ENCODE data around the gene FPGS. TPM values are rescaled to one million over a fixed set of nuclear protein-coding genes. Genes with fewer than 3 reads are reported as not detected.

Gene FPGS
- polyA plus RNA-seq, 1 donor (not counting 4 experiments of a cell fraction or from before 2014, with no cell fraction given) = 38.2 TPM

DNA sequence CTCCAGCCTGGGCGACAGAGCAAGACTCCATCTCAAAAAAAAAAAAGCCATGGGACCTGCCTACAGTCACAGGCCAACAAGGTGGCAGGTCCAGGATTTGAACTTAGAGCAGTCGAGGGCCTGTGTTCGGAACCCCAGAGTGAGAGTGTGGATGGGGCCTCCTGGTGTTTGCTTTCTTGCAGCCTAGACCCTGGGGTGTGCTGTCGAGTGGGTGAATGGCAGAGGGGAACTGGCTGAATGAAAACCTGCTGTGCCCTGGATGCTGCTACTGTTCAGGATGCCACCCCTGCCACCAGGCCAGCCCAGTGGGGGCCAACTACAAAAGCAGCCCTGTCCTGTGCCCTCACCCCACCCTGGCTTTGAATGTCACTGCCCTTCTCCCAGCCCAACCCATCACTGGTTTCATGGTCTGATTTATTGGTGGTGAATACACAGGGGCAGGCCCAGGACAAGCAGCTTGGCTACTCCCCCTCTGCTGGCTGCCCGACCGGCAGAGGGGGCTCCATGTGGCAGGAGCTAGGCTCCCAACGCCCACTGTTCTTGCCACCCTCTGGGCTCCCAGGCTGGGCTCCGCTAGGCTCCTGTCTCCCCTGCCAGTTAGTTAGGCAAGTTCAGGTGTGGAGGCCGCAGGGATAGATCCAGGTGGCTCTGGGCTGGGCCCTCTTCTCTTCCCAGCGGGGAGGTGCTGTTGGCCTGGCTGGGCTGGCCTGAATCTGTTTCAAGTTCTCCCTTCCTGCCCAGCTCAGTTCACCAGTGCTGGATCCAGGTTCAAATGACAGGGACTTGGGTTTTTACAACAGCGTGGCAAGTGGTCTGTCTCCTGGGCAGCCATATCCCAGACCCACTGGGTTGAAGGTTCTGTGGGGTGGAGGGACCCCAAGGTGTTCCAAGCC lies 12.2 kb downstream of the FPGS start:
- H2AFZ ChIP-seq (ENCODE audit: control insufficient read depth, low read length) = no peak overlapping the region
- H3K4me2 ChIP-seq (ENCODE audit: control insufficient read depth, extremely low read depth, insufficient read depth, low read depth, low read length) = no peak overlapping the region
- peaks cover 3% of the 10 kb centered on the region for H3K9me1 ChIP-seq (ENCODE audit: control insufficient read depth, extremely low read depth, insufficient read depth, low read length)
- dilution Hi-C loops (cut with MboI; ENCODE audit: extremely low pct_ligation_motif_present, low sequenced_read_pairs) = no loop called here
- no peak overlapping the region for H3K4me3 ChIP-seq (ENCODE audit: control insufficient read depth in 2 of 3, extremely low read depth in 1 of 3, insufficient read depth in 2 of 3, low read depth in 1 of 3, low read length in 3 of 3)
- H3K9me3 ChIP-seq (ENCODE audit: control insufficient read depth, low read depth, low read length) = no peaks in the 10 kb centered on the region
- H3K4me1 ChIP-seq (ENCODE audit: control insufficient read depth, extremely low read depth, insufficient read depth, low read length) = peaks cover 11% of the 10 kb centered on the region
- H3K9ac ChIP-seq (ENCODE audit: control insufficient read depth, extremely low read depth, insufficient read depth, low read length) = no peak overlapping the region
- TF ChIP-seq EZH2 (IDR thresholded peaks at IDR 0.05; ENCODE audit: low read length) = no peak
- peaks cover 3% of the 10 kb centered on the region for H4K20me1 ChIP-seq (ENCODE audit: control insufficient read depth, extremely low read depth, insufficient read depth, low read length)
- H3K27ac ChIP-seq (ENCODE audit: control insufficient read depth, insufficient read depth, low read length) = no peak overlapping the region
- H3K79me2 ChIP-seq (ENCODE audit: control insufficient read depth, insufficient read depth, low read length) = no peaks in the 10 kb centered on the region
- peaks cover 28 to 33% of the 10 kb centered on the region in 2 experiments for H3K36me3 ChIP-seq (ENCODE audit: control insufficient read depth in 2 of 2, extremely low read depth in 1 of 2, insufficient read depth in 2 of 2, low read length in 2 of 2)
- DNase-seq (ENCODE audit: low read depth, low spot score) (no peak), FAIRE-seq (no peak)
- no peaks in the 10 kb centered on the region for H3K27me3 ChIP-seq (ENCODE audit: control insufficient read depth, extremely low read depth, insufficient read depth, low read length)

DNA sequence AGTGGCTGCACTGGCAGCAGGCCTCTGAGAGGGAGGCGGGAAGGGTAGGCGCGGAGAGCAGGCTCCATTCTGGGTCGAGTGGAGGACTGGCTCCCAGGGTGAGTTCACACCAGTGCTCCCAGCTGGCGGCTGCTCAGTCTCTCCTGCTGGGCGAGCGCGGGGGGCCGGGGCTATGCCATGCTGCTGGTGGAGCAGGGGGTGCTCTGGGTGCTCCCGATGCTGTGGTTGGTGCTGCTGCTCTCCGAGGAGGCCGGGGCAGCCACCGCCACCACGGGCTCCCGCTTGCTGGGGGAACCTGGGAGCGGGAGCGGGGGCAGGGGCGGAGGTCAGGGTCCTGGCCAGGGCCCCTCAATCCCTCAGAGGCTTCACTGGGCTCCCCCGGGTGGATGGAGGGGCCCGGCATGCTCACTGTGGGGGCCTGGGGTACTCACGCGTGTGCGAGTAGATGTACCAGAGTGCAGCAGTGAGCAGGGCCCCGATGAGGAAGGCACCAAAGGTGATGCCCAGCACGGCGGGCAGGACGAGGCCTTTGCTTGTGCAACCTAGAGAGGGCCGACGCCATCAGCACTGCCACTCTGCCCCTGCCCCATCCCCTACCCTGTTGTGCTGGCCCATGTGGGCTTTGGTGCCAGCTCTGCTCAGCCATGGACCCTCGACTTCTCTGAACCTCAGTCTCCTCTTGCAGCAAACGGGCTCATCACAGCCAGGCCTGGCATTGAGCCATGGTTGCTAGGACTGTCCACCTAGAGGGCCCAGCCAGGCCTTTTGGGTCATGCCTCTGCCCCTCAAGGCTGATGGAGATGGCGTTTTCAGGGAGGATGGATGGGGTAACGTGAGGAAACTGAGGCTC lies 13.1 kb downstream of the FPGS start:
- H3K9me3 ChIP-seq (ENCODE audit: control insufficient read depth, low read depth, low read length) = no peaks in the 10 kb centered on the region
- H3K27ac ChIP-seq (ENCODE audit: control insufficient read depth, insufficient read depth, low read length) = no peak overlapping the region
- peaks cover 19 to 26% of the 10 kb centered on the region in 2 experiments for H3K36me3 ChIP-seq (ENCODE audit: control insufficient read depth in 2 of 2, extremely low read depth in 1 of 2, insufficient read depth in 2 of 2, low read length in 2 of 2)
- no peaks in the 10 kb centered on the region for H3K9me1 ChIP-seq (ENCODE audit: control insufficient read depth, extremely low read depth, insufficient read depth, low read length)
- TF ChIP-seq EZH2 (IDR thresholded peaks at IDR 0.05; ENCODE audit: low read length) = no peak
- TF ChIP-seq, protein P1, sequence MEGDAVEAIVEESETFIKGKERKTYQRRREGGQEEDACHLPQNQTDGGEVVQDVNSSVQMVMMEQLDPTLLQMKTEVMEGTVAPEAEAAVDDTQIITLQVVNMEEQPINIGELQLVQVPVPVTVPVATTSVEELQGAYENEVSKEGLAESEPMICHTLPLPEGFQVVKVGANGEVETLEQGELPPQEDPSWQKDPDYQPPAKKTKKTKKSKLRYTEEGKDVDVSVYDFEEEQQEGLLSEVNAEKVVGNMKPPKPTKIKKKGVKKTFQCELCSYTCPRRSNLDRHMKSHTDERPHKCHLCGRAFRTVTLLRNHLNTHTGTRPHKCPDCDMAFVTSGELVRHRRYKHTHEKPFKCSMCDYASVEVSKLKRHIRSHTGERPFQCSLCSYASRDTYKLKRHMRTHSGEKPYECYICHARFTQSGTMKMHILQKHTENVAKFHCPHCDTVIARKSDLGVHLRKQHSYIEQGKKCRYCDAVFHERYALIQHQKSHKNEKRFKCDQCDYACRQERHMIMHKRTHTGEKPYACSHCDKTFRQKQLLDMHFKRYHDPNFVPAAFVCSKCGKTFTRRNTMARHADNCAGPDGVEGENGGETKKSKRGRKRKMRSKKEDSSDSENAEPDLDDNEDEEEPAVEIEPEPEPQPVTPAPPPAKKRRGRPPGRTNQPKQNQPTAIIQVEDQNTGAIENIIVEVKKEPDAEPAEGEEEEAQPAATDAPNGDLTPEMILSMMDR (optimal IDR thresholded peaks at IDR 0.05 in 1 of 3, IDR thresholded peaks at IDR 0.05 in 1 of 3, conservative IDR thresholded peaks at IDR 0.05 in 1 of 3; ENCODE audit: extremely low read depth in 1 of 3, insufficient read depth in 2 of 3, low read length in 3 of 3) = no peak
- dilution Hi-C loops (cut with MboI; ENCODE audit: extremely low pct_ligation_motif_present, low sequenced_read_pairs) = no loop called here
- no peak overlapping the region for H2AFZ ChIP-seq (ENCODE audit: control insufficient read depth, low read length)
- no peaks in the 10 kb centered on the region for H3K27me3 ChIP-seq (ENCODE audit: control insufficient read depth, extremely low read depth, insufficient read depth, low read length)
- no peak overlapping the region for H3K9ac ChIP-seq (ENCODE audit: control insufficient read depth, extremely low read depth, insufficient read depth, low read length)
- H3K4me3 ChIP-seq (ENCODE audit: control insufficient read depth in 2 of 3, extremely low read depth in 1 of 3, insufficient read depth in 2 of 3, low read depth in 1 of 3, low read length in 3 of 3) = no peak overlapping the region
- FAIRE-seq (no peak), DNase-seq (ENCODE audit: low read depth, low spot score) (no peak)
- H3K79me2 ChIP-seq (ENCODE audit: control insufficient read depth, insufficient read depth, low read length) = no peaks in the 10 kb centered on the region
- no peaks in the 10 kb centered on the region for H4K20me1 ChIP-seq (ENCODE audit: control insufficient read depth, extremely low read depth, insufficient read depth, low read length)
- H3K4me2 ChIP-seq (ENCODE audit: control insufficient read depth, extremely low read depth, insufficient read depth, low read depth, low read length) = no peak overlapping the region
- peaks cover 2% of the 10 kb centered on the region for H3K4me1 ChIP-seq (ENCODE audit: control insufficient read depth, extremely low read depth, insufficient read depth, low read length)
